HFFc6 (cell line): ENCODE results near the gene IARS2. TPM values are rescaled to one million over a fixed set of nuclear protein-coding genes. Genes with fewer than 3 reads are reported as not detected.
"Not testable (repeated sequence)": the region's sequence is repeated elsewhere in the genome, so short reads cannot be mapped to it uniquely, and the experiment has no call there.

ENCODE experiments used
- DNase-seq: peaks from one replicate; pipeline ENCODE4 v3.0.0-alpha.2; 2018
- H3K27ac Mint-ChIP-seq: 2 replicates; pipeline ENCODE4 v1.8.0; 2020; ENCODE audit warnings: mild to moderate bottlenecking, mixed read lengths
- H3K27me3 Mint-ChIP-seq: 2 replicates; pipeline ENCODE4 v1.8.0; 2021; ENCODE audit warnings: mild to moderate bottlenecking, moderate library complexity, mixed read lengths; ENCODE audit not compliant: insufficient read depth
- H3K36me3 Mint-ChIP-seq: 2 replicates; pipeline ENCODE4 v1.8.0; 2021; ENCODE audit warnings: low read depth, mixed read lengths
- H3K4me1 Mint-ChIP-seq: 2 replicates; pipeline ENCODE4 v1.8.0; 2020; ENCODE audit warnings: low read depth, mixed read lengths
- H3K4me3 Mint-ChIP-seq: 2 replicates; pipeline ENCODE4 v1.8.0; 2020; ENCODE audit warnings: mild to moderate bottlenecking, moderate library complexity, mixed read lengths
- H3K9me3 Mint-ChIP-seq: 2 replicates; pipeline ENCODE4 v1.8.0; 2020; ENCODE audit warnings: mild to moderate bottlenecking, mixed read lengths
- CTCF ChIP-seq: fragments of 200-600 bp; sonication (generic); IDR thresholded peaks from 2 replicates; pipeline ENCODE4 v1.5.0; 2021; ENCODE audit warnings: antibody characterized with exemption, mild to moderate bottlenecking
- total RNA-seq, 6 experiments: library from RNA; stranded (reverse); fragmentation: NEBNext Ultra II Directional; extraction: Animal tissue kit (Norgen Biotek cat#: 25700); gene quantifications; 2 replicates in 1 of 6; 3 replicates in 5 of 6; pipeline ENCODE4 v1.2.3, GENCODE V29; 2021

IARS2 gene
- total RNA-seq, 6 experiments from 2014 or later, result 81.6 to 95.2 (median 90.5) TPM

GRCh38 chr1:220093361-220094015 is 444 bp upstream of the IARS2 start:
- Mint-ChIP-seq H3K9me3 (no peaks in the 10 kb centered on the region), H3K4me3 (peak overlapping the region; percentile 46; the same call in 1 of the 2 replicates), H3K4me1 (peaks cover 13% of the 10 kb centered on the region), H3K36me3 (peaks cover 12% of the 10 kb centered on the region), H3K27me3 (no peaks in the 10 kb centered on the region), H3K27ac (no peak overlapping the region)
- no peak for DNase-seq
- no peak for TF ChIP-seq CTCF

GRCh38 chr1:220099826-220100225 is 5.9 kb downstream of the IARS2 start:
- H3K9me3 Mint-ChIP-seq, result no peaks in the 10 kb centered on the region
- no peaks in the 10 kb centered on the region for H3K27me3 Mint-ChIP-seq
- DNase-seq, result no peak
- no peak for TF ChIP-seq CTCF
- peaks cover 9% of the 10 kb centered on the region for H3K4me1 Mint-ChIP-seq
- no peak overlapping the region for H3K4me3 Mint-ChIP-seq
- peaks cover 16% of the 10 kb centered on the region for H3K36me3 Mint-ChIP-seq
- H3K27ac Mint-ChIP-seq, result no peak overlapping the region

- H3K36me3 Mint-ChIP-seq, result peaks cover 25% of the 10 kb centered on the region
- not testable (repeated sequence) for H3K4me3 Mint-ChIP-seq
Measured at GRCh38 chr1:220110473-220110872, 16.5 kb downstream of the IARS2 start.

GRCh38 chr1:220112600-220112999 is 18.7 kb downstream of the IARS2 start:
- not testable (repeated sequence) for H3K4me1 Mint-ChIP-seq, H3K27ac Mint-ChIP-seq, H3K4me3 Mint-ChIP-seq, H3K27me3 Mint-ChIP-seq, DNase-seq, H3K9me3 Mint-ChIP-seq
- peaks cover 10% of the 10 kb centered on the region for H3K36me3 Mint-ChIP-seq

More at GRCh38 chr1:220110473-220110872, 16.5 kb downstream of the IARS2 start:
- H3K4me1 Mint-ChIP-seq, H3K9me3 Mint-ChIP-seq, DNase-seq, H3K27me3 Mint-ChIP-seq, H3K27ac Mint-ChIP-seq: not testable (repeated sequence)

- TF ChIP-seq CTCF, result peak; percentile 73
- Mint-ChIP-seq H3K27ac (no peak overlapping the region), H3K9me3 (no peaks in the 10 kb centered on the region), H3K36me3 (peaks cover 10% of the 10 kb centered on the region), H3K4me3 (no peak overlapping the region), H3K27me3 (no peaks in the 10 kb centered on the region; the same call in 1 of the 2 replicates), H3K4me1 (no peaks in the 10 kb centered on the region)
- peak; percentile 28 for DNase-seq
Measured at GRCh38 chr1:220113136-220113695, 19.3 kb downstream of the IARS2 start.

- no peak for TF ChIP-seq CTCF
- H3K4me1 Mint-ChIP-seq, result peaks cover under 1% of the 10 kb centered on the region; the same call in 1 of the 2 replicates
- H3K9me3 Mint-ChIP-seq, result no peaks in the 10 kb centered on the region
- DNase-seq, result no peak
- H3K36me3 Mint-ChIP-seq, result peaks cover 2% of the 10 kb centered on the region; the same call in 1 of the 2 replicates
- no peak overlapping the region for H3K27ac Mint-ChIP-seq
- H3K27me3 Mint-ChIP-seq, result no peaks in the 10 kb centered on the region; the same call in 1 of the 2 replicates
- no peak overlapping the region for H3K4me3 Mint-ChIP-seq
Measured at GRCh38 chr1:220119043-220119512, 25.1 kb downstream of the IARS2 start.
